ENCODE measurements around the gene FOXO3B.
"Not testable (repeated sequence)": the region's sequence is repeated elsewhere in the genome, so short reads cannot be mapped to it uniquely, and the experiment has no call there.

The FOXO3B gene

DNA sequence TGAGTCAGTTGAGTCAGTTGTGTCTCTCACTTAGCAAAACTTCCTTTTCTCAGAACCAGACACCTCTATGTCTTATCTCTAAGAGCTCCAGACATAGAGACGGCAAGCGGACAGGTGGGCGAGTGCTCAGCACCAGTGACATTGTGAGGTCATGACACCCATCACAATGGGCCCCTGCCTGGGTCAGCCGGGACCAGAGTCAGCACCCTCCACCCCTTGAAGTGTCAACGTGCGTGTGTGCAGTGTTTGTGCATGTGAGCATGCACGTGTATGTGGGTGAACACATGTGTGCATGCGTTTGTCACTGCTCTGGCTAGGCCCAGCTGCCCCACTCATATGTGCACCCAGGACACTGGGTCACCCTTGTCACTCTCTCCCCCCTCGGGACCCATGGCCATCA is 37.8 kb downstream of the FOXO3B start, which contains the start of gene TBC1D28:
TBC1D28 (minus strand) TSS at position 101 of the 400 bp plus-strand sequence. CDS start 3,039 bp downstream, outside the sequence.
- FAIRE-seq = not testable (repeated sequence)

DNA sequence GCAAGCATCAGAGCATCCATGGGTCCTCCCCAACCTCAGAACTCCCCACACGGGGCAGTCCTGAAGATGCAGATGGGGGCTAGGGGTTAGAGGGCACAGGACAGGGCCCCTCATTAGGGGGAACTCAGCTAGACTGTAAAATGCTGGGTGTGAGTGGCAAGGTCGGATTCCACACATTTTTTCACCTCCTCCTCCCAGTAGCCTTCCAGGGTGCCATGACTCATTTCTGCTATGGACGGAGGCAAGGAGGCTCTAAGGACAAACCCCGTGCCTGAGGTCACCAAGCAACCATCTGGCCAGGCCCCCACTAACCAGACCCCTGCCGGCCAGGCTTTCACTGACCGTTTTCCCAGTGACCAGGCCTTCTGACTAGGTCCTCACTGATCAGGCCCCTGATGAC is 39.0 kb downstream of the FOXO3B start:
- FAIRE-seq = not testable (repeated sequence)

DNA sequence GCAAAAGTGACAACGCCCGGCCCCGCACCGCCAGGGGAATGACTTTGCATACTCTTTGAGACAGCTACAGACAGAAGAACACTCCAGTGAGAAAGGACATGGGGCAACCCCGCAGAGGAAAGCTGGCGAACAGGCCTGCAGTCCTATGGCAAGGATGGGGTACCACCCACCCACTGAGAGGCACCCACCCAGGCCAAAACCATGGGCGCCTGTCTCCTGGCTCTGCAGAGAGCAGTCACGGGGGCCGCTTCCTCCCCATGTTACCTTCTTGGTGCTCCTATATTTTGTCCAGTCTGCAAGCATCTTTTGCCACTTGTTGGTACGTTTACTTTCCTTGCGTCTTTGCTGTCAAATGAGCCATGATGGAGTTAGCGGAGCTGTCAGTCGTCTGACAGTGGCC is 43.8 kb downstream of the FOXO3B start:
- not testable (repeated sequence) for FAIRE-seq

DNA sequence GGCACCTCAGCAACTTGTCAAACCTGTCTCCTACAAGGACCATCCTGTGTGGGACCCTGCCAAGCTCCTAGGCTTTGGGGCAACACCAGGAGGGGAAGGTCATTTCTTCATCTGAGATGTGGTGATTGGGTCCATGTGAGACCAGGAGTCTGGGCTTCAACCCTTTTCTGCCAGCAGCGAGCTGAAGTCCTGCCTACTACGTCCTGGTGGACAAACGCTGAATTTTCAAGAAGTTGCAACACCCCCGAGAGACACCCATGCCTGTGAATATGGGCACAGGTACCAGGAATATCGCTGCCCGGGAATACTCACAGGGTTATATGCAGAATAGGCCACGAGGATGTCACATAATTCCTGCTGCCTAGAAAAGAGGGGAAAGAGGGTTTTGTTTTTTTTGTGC is 45.9 kb downstream of the FOXO3B start:
- not testable (repeated sequence) for FAIRE-seq

DNA sequence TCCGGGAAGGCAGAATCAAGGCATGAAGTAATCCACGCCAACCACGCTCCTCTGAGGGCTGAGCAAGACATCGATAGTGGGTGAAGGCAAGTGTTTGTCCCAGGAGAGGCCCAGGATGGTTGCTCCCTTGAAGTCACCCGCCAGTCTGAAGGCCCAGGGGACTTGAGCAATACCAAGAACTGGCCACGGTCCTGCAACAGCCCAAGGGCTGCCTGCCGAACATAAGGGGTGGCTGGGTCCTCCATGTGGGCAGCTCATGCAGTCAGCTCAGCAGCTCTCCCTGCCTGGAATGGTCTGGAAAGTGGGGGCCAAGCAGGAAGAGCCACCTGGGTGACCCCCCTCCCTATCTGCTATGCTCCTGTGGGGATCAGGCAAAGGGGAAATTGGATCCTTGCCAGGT is 46.3 kb downstream of the FOXO3B start:
- not testable (repeated sequence) for FAIRE-seq

DNA sequence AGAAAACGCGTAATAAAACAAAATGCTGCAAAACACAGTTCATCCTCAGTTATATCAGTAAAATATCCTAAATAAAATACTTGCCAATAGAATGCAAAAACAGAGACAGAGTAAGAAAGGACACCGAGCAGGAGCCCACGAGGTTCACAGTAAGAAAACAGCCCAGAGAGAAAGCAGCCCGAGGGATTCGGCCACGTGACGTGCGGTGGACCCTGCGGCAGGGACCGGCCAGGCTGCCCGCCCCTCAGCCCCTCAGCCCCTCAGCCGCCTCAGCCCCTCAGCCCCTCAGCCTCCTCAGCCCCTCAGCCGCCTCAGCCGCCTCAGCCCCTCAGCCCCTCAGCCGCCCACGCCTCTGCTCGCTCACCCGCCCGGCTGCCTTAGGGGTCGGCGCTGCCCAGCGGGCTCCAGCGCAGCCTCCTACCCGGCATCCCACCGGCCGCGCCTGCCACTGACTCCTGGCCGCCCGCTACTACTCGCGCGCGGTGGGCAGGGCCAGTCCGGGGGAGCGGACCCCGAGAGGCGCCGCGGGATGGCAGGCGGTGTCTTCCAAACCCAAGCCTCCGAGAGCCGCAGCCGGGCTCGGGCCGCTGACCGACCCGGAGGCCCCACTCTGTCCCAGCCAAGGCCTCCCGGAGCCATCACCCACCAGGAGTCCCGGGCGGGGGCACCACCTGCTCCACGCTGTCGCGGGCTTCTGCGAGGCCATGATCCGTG is 47.4 kb downstream of the FOXO3B start:
- not testable (repeated sequence) for FAIRE-seq
